SK-N-SH (cell line): ENCODE data around the gene DEPDC1B.
"Not testable (repeated sequence)": the region's sequence is repeated elsewhere in the genome, so short reads cannot be mapped to it uniquely, and the experiment has no call there.

Source experiments
- CTCF ChIP-seq: fragments of 200-600 bp; sonication (generic); IDR thresholded peaks from 2 replicates; pipeline ENCODE4 v1.6.1; 2017; ENCODE audit warnings: antibody characterized with exemption, mild to moderate bottlenecking, moderate library complexity
- EP300 ChIP-seq, 2 experiments: IDR thresholded peaks; 2 replicates each; pipeline versions ENCODE4 v1.4.0 to v1.6.1; 2012; ENCODE audit warnings: borderline replicate concordance in 1 of 2, low read depth in 1 of 2, low read length in 1 of 2
- FOXM1 ChIP-seq: IDR thresholded peaks from 2 replicates; pipeline ENCODE4 v1.4.0; 2012; ENCODE audit warnings: low read depth, mild to moderate bottlenecking
- GATA2 ChIP-seq: sonication (generic); formaldehyde crosslinking; IDR thresholded peaks from 2 replicates; pipeline ENCODE4 v1.5.0; 2020; ENCODE audit warnings: mild to moderate bottlenecking, missing genetic modification reagents
- JUND ChIP-seq: IDR thresholded peaks from 2 replicates; pipeline ENCODE4 v1.4.0; 2012
- MAX ChIP-seq: IDR thresholded peaks from 2 replicates; pipeline ENCODE4 v1.4.0; 2012; ENCODE audit warnings: low read depth
- PBX3 ChIP-seq: IDR thresholded peaks from 2 replicates; pipeline ENCODE4; 2012
- POLR2AphosphoS5 ChIP-seq: IDR thresholded peaks from 2 replicates; pipeline ENCODE4 v1.6.1; 2012; ENCODE audit warnings: low read depth, low read length
- SMC3 ChIP-seq: IDR thresholded peaks from 2 replicates; pipeline ENCODE4 v1.6.1; 2012; ENCODE audit warnings: low read depth, low read length, improper control_type of control experiment
- TEAD4 ChIP-seq: IDR thresholded peaks from 2 replicates; pipeline ENCODE4 v1.4.0; 2012; ENCODE audit warnings: mild to moderate bottlenecking, borderline replicate concordance; ENCODE audit not compliant: insufficient read depth
- USF1 ChIP-seq: IDR thresholded peaks from 2 replicates; pipeline ENCODE4 v1.4.0; 2012; ENCODE audit warnings: low read depth, borderline replicate concordance
- ZBTB33 ChIP-seq: IDR thresholded peaks from 2 replicates; pipeline ENCODE4 v1.4.0; 2012; ENCODE audit warnings: low read depth, borderline replicate concordance

- TF ChIP-seq EP300 (IDR thresholded peaks at IDR 0.05; ENCODE audit: borderline replicate concordance in 1 of 2, low read depth in 1 of 2, low read length in 1 of 2); FOXM1; CTCF; MAX; TEAD4; GATA2 (CRISPR knock-in tag); SMC3; PBX3; ZBTB33; USF1; POLR2AphosphoS5; JUND: not testable (repeated sequence)
Observed at GRCh38 chr5:60730858-60731257, 30.9 kb upstream of the DEPDC1B start.
